Sigmoid colon (tissue), 4 donors: Measurements from ENCODE around the gene PPM1J.

Source experiments
- EP300 ChIP-seq, 4 donors: sonication (generic); formaldehyde crosslinking; IDR thresholded peaks; one replicate each; pipeline ENCODE4 v1.6.1; 2017; ENCODE audit warnings: antibody characterized with exemption in 4 of 4
- POLR2A ChIP-seq, 2 donors: fragments of 450-650 bp; IDR thresholded peaks; one replicate each; pipeline ENCODE4 v1.6.1; 2016; ENCODE audit warnings: antibody characterized with exemption in 2 of 2, mild to moderate bottlenecking in 2 of 2, moderate library complexity in 2 of 2
- POLR2AphosphoS5 ChIP-seq, 4 donors: sonication (generic); formaldehyde crosslinking; IDR thresholded peaks; one replicate each; pipeline ENCODE4 v1.6.1; 2017; ENCODE audit warnings: antibody characterized with exemption in 4 of 4
- TF ChIP-seq, protein P1 (sequence below), 4 experiments: fragments of 450-650 bp in 3 of 4; fragments of 200-600 bp in 1 of 4; IDR thresholded peaks; one replicate each; pipeline ENCODE4 v1.5.1; 2016 to 2019; ENCODE audit warnings: antibody characterized with exemption in 4 of 4, mild to moderate bottlenecking in 3 of 4, moderate library complexity in 2 of 4

DNA sequence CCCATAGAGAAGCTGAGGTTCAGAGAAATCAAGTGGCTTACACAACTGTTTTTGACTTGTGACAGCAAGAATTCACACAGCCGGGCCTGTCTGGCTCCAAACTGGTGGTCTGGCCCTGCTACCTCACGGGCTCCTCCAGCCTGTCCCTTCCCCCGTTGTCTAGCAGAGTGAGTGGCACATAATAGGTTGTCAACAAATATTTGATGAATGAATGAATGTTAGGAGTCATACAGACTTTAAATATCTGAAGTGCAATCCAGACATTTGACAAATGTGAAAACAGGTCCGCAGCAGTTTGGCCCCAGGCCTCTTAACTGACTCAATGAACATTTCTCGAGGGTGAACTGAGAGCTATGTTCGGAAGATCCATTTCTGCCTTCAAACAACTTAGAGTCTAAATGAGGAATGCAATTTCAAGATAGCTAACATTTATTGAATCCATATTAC is 7.1 kb downstream of the PPM1J start:
- TF ChIP-seq, protein P1, sequence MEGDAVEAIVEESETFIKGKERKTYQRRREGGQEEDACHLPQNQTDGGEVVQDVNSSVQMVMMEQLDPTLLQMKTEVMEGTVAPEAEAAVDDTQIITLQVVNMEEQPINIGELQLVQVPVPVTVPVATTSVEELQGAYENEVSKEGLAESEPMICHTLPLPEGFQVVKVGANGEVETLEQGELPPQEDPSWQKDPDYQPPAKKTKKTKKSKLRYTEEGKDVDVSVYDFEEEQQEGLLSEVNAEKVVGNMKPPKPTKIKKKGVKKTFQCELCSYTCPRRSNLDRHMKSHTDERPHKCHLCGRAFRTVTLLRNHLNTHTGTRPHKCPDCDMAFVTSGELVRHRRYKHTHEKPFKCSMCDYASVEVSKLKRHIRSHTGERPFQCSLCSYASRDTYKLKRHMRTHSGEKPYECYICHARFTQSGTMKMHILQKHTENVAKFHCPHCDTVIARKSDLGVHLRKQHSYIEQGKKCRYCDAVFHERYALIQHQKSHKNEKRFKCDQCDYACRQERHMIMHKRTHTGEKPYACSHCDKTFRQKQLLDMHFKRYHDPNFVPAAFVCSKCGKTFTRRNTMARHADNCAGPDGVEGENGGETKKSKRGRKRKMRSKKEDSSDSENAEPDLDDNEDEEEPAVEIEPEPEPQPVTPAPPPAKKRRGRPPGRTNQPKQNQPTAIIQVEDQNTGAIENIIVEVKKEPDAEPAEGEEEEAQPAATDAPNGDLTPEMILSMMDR (IDR thresholded peaks at IDR 0.05), result no peak
- TF ChIP-seq POLR2A (IDR thresholded peaks at IDR 0.05) (no peak), POLR2AphosphoS5 (IDR thresholded peaks at IDR 0.05) (no peak), EP300 (IDR thresholded peaks at IDR 0.05) (no peak)
